GM21390 (cell line): ENCODE measurements around the gene TEC.
A peak's percentile ranks its signal among the peaks of the same experiment; 100 is the strongest.
"Not testable (repeated sequence)": the region's sequence is repeated elsewhere in the genome, so short reads cannot be mapped to it uniquely, and the experiment has no call there.

Experiments
- ATAC-seq: cut with Tn5 transposase; IDR thresholded peaks from one replicate; pipeline ENCODE4 v1.9.1; 2021; ENCODE audit not compliant: unreplicated experiment

Gene TEC

GRCh38 chr4:48197643-48198237, 71.9 kb downstream of the TEC start:
- ATAC-seq: no peak

- peak; percentile 68 for ATAC-seq
These were observed 72.7 kb downstream of the TEC start for GRCh38 chr4:48196758-48197504.

GRCh38 chr4:48195853-48196252, 73.8 kb downstream of the TEC start:
- no peak for ATAC-seq

GRCh38 chr4:48195374-48195773, 74.3 kb downstream of the TEC start:
- ATAC-seq: no peak

- ATAC-seq: no peak
These were observed 74.7 kb downstream of the TEC start for GRCh38 chr4:48194971-48195370.

- no peak for ATAC-seq
These were observed 75.6 kb downstream of the TEC start for GRCh38 chr4:48193921-48194468.

- ATAC-seq: no peak
These were observed 76.4 kb downstream of the TEC start for GRCh38 chr4:48193096-48193836.

- ATAC-seq: no peak
These were observed 77.9 kb downstream of the TEC start for GRCh38 chr4:48191758-48192157.

GRCh38 chr4:48190839-48191238, 78.8 kb downstream of the TEC start:
- peak; percentile 51 for ATAC-seq

- ATAC-seq: no peak
These were observed 79.9 kb downstream of the TEC start for GRCh38 chr4:48189731-48190130.

- ATAC-seq: no peak
These were observed 81.2 kb downstream of the TEC start for GRCh38 chr4:48188390-48188789.

GRCh38 chr4:48187813-48188212, 81.8 kb downstream of the TEC start:
- ATAC-seq: no peak

- ATAC-seq: not testable (repeated sequence)
These were observed 82.6 kb downstream of the TEC start for GRCh38 chr4:48187066-48187465.

GRCh38 chr4:48186394-48186793, 83.2 kb downstream of the TEC start:
- ATAC-seq: not testable (repeated sequence)

- no peak for ATAC-seq
These were observed 84.8 kb downstream of the TEC start for GRCh38 chr4:48184882-48185281.

- ATAC-seq: no peak
These were observed 89.4 kb downstream of the TEC start for GRCh38 chr4:48180234-48180633.

GRCh38 chr4:48178931-48179330, 90.7 kb downstream of the TEC start:
- no peak for ATAC-seq

- no peak for ATAC-seq
These were observed 93.8 kb downstream of the TEC start for GRCh38 chr4:48175806-48176205.

GRCh38 chr4:48175328-48175727, 94.3 kb downstream of the TEC start:
- ATAC-seq: no peak

GRCh38 chr4:48173056-48173991, 96.3 kb downstream of the TEC start:
- peak; percentile 63 for ATAC-seq

GRCh38 chr4:48172651-48173050, 97.0 kb downstream of the TEC start:
- ATAC-seq: no peak
